ENCODE measurements around the gene BCL2. TPM values are rescaled to one million over a fixed set of nuclear protein-coding genes. Genes with fewer than 3 reads are reported as not detected.
"Not testable (repeated sequence)": the region's sequence is repeated elsewhere in the genome, so short reads cannot be mapped to it uniquely, and the experiment has no call there.

Gene BCL2
- total and polyA plus RNA-seq, 7 donors: 1.1 to 27.0 (median 8.9) TPM

- Histone ChIP-seq H3K4me1 (peaks cover 72% of the 10 kb centered on the region), H3K36me3 (ENCODE audit: insufficient read depth in 1 of 2, low read depth in 1 of 2) (no peaks in the 10 kb centered on the region), H3K27me3 (ENCODE audit: insufficient read depth in 3 of 3, low read length in 2 of 3) (no peaks in the 10 kb centered on the region), H3K27ac (peak overlapping the region; percentile 87), H3K9me3 (no peaks in the 10 kb centered on the region), H3K4me3 (no peak overlapping the region)
- WGBS, 3 donors: 35 to 43% (median 39%) methylated on average over 1 of the region's 1 CpG
- no peak for TF ChIP-seq CTCF (IDR thresholded peaks at IDR 0.05)
- DNase-seq (no peak), ATAC-seq (no peak)
- intact Hi-C loops (cut with DNase I): loop anchor here in 1 of 2 donors (5.0 kb wide), 2 partner anchors 34 to 81 kb away; no protein-coding TSS in a partner anchor
Measured at GRCh38 chr18:63191413-63191812, 128.2 kb downstream of the BCL2 start.

- H3K27ac ChIP-seq: peak overlapping the region; percentile 87
- WGBS, 3 donors: 96 to 98% (median 97%) methylated on average over 2 of the region's 2 CpGs
- H3K9me3 ChIP-seq; DNase-seq; H3K27me3 ChIP-seq (ENCODE audit: insufficient read depth in 3 of 3, low read length in 2 of 3); H3K36me3 ChIP-seq (ENCODE audit: insufficient read depth in 1 of 2, low read depth in 1 of 2); H3K4me3 ChIP-seq; ATAC-seq: not testable (repeated sequence)
- peaks cover 72% of the 10 kb centered on the region for H3K4me1 ChIP-seq
- intact Hi-C loops (cut with DNase I): loop anchor here in 1 of 2 donors (5.0 kb wide), 2 partner anchors 34 to 81 kb away; no protein-coding TSS in a partner anchor
Measured at GRCh38 chr18:63190838-63191237, 128.7 kb downstream of the BCL2 start.

- peak overlapping the region; percentile 80 for H3K27ac ChIP-seq
- ATAC-seq: no peak
- intact Hi-C loops (cut with DNase I): loop anchor here in 1 of 2 donors (5.0 kb wide), 2 partner anchors 33 to 82 kb away; no protein-coding TSS in a partner anchor
Measured at GRCh38 chr18:63189817-63190216, 129.8 kb downstream of the BCL2 start.

GRCh38 chr18:63189041-63189440 lies 130.5 kb downstream of the BCL2 start:
- Histone ChIP-seq H3K4me1 (peaks cover 60% of the 10 kb centered on the region), H3K9me3 (no peaks in the 10 kb centered on the region), H3K27ac (peak overlapping the region; percentile 80), H3K27me3 (ENCODE audit: insufficient read depth in 3 of 3, low read length in 2 of 3) (no peaks in the 10 kb centered on the region), H3K36me3 (ENCODE audit: insufficient read depth in 1 of 2, low read depth in 1 of 2) (no peaks in the 10 kb centered on the region), H3K4me3 (no peak overlapping the region)
- WGBS, 3 donors: 80 to 97% (median 87%) methylated on average over 2 of the region's 2 CpGs
- ATAC-seq (no peak), DNase-seq (no peak)
- intact Hi-C loops (cut with DNase I): no loop called here
- no peak for TF ChIP-seq CTCF (IDR thresholded peaks at IDR 0.05)

More at GRCh38 chr18:63189817-63190216, 129.8 kb downstream of the BCL2 start:
- H3K9me3 ChIP-seq: no peaks in the 10 kb centered on the region
- H3K4me3 ChIP-seq: no peak overlapping the region
- H3K36me3 ChIP-seq (ENCODE audit: insufficient read depth in 1 of 2, low read depth in 1 of 2): no peaks in the 10 kb centered on the region
- 85 to 97% (median 92%) methylated on average over 2 of the region's 2 CpGs for WGBS, 3 donors
- TF ChIP-seq CTCF (IDR thresholded peaks at IDR 0.05): no peak
- H3K4me1 ChIP-seq: peaks cover 66% of the 10 kb centered on the region
- no peaks in the 10 kb centered on the region for H3K27me3 ChIP-seq (ENCODE audit: insufficient read depth in 3 of 3, low read length in 2 of 3)
- DNase-seq: no peak

- DNase-seq (no peak), ATAC-seq (no peak)
- Histone ChIP-seq H3K27me3 (ENCODE audit: insufficient read depth in 3 of 3, low read length in 2 of 3) (no peaks in the 10 kb centered on the region), H3K4me1 (peaks cover 60% of the 10 kb centered on the region), H3K27ac (peak overlapping the region; percentile 80), H3K4me3 (no peak overlapping the region), H3K9me3 (no peaks in the 10 kb centered on the region), H3K36me3 (ENCODE audit: insufficient read depth in 1 of 2, low read depth in 1 of 2) (no peaks in the 10 kb centered on the region)
- intact Hi-C loops (cut with DNase I): no loop called here
- 40 to 58% (median 44%) methylated on average over 6 of the region's 6 CpGs for WGBS, 3 donors
- no peak for TF ChIP-seq CTCF (IDR thresholded peaks at IDR 0.05)
Measured at GRCh38 chr18:63187791-63188460, 131.6 kb downstream of the BCL2 start.
